Activated naive CD4-positive, alpha-beta T cell (primary cell): Measurements from ENCODE around the gene SLC35F5.
"Not testable (repeated sequence)": the region's sequence is repeated elsewhere in the genome, so short reads cannot be mapped to it uniquely, and the experiment has no call there.

Experiments
- DNase-seq, 4 experiments: peaks; one replicate each; lab custom pipeline; 2025; lab: John Stamatoyannopoulos, UW

The SLC35F5 gene, protein sequence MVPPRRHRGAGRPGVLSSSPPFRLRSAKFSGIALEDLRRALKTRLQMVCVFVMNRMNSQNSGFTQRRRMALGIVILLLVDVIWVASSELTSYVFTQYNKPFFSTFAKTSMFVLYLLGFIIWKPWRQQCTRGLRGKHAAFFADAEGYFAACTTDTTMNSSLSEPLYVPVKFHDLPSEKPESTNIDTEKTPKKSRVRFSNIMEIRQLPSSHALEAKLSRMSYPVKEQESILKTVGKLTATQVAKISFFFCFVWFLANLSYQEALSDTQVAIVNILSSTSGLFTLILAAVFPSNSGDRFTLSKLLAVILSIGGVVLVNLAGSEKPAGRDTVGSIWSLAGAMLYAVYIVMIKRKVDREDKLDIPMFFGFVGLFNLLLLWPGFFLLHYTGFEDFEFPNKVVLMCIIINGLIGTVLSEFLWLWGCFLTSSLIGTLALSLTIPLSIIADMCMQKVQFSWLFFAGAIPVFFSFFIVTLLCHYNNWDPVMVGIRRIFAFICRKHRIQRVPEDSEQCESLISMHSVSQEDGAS

DNA sequence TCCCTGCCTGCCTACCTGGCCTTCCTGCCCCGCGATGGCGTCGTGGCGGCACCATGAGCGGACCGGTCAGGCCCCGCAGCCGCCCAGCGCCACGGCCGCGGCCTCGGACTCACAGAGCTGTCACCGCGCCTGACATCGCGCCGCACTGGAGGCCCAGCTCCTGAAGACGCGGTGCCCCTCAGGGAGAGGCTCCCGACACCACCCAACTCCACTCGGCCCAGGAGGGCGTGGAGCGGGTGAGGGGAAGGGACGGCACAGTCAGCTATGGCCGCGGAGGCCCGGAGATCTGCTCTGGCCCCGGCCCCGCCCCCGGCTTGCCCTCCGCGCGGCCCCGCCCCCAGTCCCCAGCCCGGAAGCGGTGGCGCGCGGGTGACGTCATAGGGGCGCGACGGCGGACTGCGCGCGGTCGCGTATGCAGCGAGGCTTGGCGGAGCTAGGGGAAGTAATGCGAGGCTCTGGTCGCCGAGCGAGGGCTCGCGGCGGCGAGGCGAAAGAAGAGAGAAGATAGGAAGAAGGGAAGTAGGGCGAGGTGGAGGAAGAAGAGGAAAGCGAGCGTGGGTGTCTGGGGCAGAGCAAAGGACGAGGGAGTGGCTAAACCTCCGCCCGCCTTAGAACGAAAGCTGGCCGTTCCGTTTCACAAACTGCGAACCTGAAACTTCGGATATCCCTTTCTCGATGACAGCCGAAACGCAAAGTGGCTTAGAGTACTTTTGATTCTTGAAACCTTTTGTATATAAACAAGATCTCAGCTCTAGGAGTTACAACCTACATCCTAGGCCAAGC, at the start of gene SLC35F5:
Gene SLC35F5 (minus strand): TSS at position 288 of the 783 bp plus-strand sequence. CDS start 233 bp downstream, at position 55.
- peak; percentile 84 to 90 (median 88) for DNase-seq

GRCh38 chr2:113799375-113799774, 42.9 kb upstream of the SLC35F5 start:
- DNase-seq = no peak

DNA sequence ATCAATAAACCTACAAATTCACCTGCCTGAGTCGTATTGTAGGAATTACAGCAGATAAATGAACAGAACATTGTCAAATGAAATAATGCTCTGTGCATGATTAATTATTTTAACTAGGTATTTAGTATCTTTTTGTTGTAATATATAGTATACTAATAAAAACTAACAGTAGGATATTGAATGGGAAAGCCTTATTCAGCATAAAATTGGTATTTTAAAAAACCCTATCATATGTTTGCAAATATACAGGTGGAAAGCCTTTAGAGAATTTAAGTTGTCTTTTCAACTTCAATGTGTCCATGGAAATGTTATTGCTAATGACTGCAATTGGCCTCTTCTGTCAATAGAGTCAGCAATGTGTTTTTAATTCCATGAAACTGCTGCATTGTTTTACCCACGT, 40.8 kb upstream of the SLC35F5 start:
- no peak for DNase-seq

DNA sequence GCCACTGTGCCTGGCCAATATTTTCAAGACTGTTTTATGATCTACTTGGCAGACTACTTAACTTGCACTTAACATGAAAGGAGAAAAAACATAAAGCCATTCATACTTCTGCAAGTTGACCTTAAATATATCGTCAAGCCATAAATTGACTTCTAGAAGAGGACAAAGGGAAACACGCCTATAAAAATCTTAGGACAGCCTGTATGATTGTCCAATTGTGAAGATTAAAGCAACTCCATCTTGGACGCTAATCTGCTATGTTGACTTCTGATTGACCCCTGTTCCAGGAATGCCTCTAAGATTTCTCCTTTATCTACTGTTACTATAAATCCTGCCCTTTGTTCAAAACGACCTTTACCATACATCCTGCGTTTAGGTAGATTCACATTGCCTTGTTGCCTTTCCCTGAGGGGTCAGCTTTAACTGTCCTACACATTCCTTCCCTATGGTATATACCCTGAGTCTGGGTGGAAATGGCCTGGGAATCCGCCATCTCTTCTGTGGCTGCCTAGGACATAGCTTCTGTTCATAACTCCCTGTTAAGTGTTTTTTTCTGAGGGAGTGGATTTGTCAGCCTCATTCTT, 40.2 kb upstream of the SLC35F5 start:
- no peak for DNase-seq

- no peak for DNase-seq
These were observed 39.0 kb upstream of the SLC35F5 start for GRCh38 chr2:113795405-113795920.

- DNase-seq = no peak
These were observed 35.5 kb upstream of the SLC35F5 start for GRCh38 chr2:113791697-113792590.

- no peak for DNase-seq
These were observed 28.6 kb upstream of the SLC35F5 start for GRCh38 chr2:113784823-113785744.

DNA sequence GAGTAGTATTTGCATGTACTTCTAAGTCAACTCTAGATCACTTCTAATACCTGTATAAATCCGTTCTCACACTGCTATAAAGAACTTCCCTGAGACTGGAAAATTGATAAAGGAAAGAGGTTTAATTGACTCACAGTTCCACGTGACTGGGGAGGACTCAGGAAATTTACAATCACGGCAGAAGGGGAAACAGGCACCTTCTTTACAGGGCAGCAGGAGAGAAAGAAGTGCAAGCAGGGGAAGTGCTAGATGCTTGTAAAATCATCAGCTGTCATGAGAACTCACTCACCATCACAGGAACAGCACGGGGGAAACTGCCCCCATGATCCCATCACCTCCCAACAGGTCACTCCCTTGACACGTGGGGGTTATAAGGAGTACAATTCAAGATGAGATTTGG, 24.0 kb upstream of the SLC35F5 start:
- DNase-seq = no peak

DNA sequence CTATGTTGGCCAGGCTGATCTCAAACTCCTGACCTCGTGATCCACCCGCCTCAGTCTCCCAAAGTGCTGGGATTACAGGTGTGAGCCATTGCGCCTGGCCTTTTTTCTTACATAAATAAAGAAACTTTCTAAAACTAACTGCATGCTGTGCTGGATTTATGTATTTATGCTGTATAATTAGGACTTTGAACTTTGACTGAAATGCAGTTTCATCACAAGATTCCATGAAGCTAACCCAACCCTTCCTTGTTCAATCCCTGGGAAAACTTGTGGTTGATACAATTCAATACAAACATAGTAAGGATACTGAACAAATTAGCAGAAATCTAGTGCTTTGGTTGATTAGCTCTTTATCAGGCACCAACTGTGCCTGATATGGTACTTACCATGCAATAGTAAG, 20.9 kb upstream of the SLC35F5 start:
- DNase-seq = no peak

DNA sequence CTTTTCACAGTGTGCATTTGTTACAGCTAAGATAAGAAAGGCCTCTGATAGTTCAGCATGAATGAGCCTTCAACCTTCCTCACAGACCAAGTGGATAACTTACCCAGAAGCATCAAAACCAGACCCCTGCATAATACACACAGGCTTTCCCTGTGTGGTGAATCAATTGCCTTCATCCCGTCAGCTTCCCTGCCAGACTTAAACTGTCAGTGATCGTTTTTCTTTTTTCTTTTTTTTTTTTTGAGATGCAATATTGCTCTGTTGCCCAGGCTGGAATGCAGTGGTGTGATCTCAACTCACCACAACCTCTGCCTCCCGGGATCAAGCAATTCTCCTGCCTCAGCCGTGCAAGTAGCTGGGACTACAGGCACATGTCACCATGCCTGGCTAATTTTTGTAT, 20.5 kb upstream of the SLC35F5 start:
- DNase-seq = no peak

DNA sequence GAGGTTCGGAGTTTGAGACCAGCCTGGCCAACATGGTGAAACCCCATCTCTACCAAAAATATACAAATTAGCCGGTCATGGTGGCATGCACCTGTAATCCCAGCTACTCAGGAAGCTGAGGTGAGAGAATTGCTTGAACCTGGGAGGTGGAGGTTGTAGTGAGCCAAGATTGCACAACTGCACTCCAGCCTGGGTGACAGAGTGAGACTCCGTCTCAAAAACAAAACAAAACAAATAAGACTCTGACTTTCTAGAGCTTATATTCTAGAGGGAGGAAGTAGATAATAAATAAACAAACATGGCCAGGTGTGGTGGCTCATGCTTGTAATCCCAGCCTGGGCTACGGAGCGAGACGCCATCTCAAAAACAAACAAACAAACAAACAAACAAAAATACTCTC, 18.2 kb upstream of the SLC35F5 start:
- not testable (repeated sequence) for DNase-seq

DNA sequence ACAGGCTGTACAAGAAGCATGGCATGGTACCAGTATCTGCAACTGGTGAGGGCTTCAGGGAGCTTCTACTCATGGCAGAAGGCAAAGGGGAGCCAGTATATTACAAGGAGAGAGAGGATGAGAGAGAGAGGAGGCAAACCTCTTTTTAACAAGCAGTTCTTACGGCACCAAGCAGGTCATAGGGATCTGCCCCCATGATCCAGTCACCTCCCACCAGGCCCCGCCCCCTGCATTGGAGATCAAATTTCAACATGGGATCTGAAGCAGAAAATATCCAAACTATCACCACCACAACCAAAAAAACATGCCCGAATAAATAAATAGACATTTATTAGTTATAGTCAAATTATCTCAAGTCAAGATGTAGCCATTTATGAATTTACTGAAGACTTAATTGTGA, 14.5 kb upstream of the SLC35F5 start:
- DNase-seq = no peak

DNA sequence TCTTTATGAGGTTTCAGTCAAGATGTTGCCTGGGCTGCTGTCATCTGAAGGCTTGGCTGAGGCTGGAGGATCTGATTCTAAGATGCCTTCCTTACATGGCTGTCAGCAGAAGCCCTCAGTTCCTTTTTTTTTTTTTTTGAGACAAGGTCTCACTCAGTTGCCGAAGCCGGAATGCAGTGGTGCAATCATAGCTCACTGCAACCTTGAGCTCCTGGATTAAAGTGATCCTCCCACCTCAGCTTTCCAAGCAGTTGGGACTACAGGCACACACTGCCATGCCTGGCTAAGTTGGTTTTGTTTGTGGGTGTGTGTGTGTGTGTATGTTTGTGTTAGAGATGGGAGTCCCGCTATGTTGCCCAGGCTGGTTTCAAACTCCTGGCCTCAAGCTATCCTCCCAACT, 13.1 kb upstream of the SLC35F5 start:
- no peak for DNase-seq

DNA sequence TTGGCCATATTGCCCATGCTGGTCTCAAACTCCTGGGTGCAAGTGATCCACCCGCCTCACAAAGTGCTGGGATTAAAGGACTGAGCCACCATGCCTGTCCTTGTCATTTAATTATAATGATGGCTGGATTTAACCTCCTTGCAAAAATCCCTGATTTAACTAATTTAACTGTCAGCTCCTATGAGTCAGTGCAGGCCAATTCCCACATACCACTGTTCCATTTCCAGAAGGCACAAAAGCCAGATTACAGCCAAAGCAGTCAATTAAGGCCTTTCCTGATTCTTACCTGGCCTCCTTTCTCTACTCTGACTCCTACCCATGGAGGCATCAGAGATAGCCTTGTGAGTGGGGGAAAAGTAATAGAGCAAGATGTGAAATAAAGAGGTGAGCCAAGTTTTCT, 12.3 kb upstream of the SLC35F5 start:
- DNase-seq = no peak

GRCh38 chr2:113767811-113768460, 11.5 kb upstream of the SLC35F5 start:
- no peak for DNase-seq

GRCh38 chr2:113765276-113765675, 8.8 kb upstream of the SLC35F5 start:
- no peak for DNase-seq

DNA sequence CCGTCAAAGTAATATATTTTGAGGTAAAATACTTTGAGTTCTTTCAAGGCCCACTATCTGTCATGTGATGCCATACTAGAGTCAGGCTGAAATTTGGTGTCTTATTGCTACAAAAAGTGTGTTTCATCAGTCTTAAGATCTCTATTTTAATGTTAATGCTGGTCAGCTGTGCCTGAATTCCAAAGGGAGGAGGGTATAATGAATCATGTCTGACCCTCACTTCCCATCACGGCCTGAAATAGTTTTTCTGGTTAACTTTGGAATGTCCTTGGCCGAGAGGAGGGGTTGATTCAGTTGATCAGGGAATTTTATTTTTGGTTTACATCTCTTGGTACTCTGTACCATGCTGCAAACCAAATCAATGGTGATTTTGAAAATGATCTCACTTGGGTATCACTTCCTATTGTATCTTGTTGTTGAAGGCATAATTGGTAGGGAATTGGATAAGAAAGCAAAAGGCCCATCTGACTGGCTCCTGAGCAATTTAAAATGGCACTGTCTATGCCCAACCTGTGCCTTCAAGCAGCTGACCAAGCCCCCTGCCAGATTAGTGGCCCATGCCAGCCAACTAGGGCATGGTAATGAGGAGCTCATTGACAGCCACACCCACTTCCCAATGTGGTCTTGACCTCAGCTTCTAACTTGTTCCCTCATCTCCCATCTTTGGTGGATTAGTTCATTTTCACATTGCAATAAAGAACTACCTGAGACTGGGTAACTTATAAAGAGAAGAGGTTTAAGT, 6.1 kb upstream of the SLC35F5 start:
- no peak for DNase-seq

DNA sequence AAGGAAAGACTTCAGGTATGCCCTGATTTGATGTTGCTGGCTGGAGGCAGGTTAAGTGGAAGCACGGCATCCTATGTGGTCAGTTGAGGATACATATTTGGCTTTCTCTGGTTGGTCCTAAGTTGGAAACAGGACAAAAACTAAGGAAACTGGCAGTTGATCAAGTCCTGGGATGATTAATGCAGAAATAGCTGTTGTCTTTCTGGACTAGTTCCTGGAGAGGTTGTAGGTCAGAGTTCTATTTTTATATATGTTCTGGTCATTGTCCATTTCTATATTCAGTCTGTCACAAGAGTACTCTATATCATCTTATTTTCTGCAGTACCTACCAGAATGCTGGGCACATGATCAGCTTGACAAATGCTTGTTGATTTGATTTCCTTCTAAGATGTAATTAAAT, 4.0 kb upstream of the SLC35F5 start:
- no peak for DNase-seq

DNA sequence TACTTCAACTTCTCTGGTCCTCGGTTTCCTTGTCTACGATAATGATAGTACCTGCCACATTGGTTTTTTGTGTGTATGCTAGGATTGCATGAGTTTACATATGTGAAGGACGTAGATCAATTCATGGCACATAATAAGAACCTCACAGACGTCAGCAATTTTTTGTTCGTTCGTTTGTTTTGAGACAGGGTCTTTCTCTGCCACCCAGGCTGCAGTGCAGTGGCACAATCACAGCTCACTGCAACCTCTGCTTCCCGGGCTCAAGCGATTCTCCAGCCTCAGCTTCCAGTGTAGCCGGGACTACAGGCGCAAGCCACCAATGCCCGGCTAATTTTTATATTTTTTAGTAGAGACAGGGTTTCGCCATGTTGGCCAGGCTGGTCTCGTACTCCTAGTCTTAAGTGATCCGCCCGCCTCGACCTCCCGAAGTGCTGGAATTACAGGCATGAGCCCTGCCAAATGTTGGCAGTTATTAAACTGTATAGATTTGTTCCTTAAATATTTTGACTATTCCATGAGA, 756 bp upstream of the SLC35F5 start:
- DNase-seq = no peak
